ENCODE results near the gene ACAP1. TPM values are rescaled to one million over a fixed set of nuclear protein-coding genes. Genes with fewer than 3 reads are reported as not detected.
A peak's percentile ranks its signal among the peaks of the same experiment; 100 is the strongest.

ACAP1 gene
- polyA plus RNA-seq, 1 donor, result 13.6 TPM

GRCh38 chr17:7389924-7390910 is 53.9 kb downstream of the ACAP1 start:
- DNase-seq, result no peak

GRCh38 chr17:7391307-7391706 is 55.0 kb downstream of the ACAP1 start:
- DNase-seq, result no peak

- DNase-seq, result no peak
These were observed 56.6 kb downstream of the ACAP1 start for GRCh38 chr17:7392696-7393612.

GRCh38 chr17:7393613-7394451 is 57.5 kb downstream of the ACAP1 start:
- no peak for DNase-seq

DNA sequence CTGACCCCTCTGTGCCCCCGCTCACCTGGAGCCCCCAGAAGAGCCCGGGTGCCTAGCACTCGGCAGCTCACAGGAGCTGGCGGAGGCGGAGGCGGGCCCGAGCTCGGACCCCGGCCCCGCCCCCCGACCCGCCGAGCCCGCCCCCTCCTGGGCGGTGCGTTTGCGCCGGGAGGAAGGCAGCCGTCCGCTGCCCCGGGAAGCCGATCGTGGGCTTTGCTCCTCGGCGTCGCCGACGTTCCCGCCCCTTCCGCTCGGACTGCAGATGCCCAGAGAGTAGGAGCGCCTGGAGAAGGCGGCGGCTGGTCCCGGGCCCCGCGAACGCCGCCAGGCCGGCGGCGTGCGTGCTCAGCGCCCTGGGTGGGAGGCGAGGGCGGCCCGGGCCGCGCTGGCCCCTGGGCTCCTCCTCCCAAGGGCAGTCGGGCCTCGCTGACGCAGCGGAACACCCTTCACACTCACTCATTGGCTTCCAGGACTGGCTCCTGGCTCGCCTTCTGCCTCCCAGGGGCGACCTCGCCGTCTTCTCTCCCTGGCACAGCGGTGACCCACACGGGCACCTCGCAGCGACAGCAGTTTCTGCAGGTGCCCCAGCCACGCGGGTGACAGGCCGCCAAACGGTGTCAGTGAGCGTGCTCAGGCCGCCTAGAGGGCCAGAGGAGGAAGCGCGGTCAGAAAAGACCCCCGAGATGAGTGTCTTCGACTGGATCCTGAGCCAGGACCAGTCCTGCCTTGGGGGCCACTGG is 58.3 kb downstream of the ACAP1 start, which contains the start of gene PLSCR3:
PLSCR3 (minus strand) TSS at position 74 of the 740 bp plus-strand sequence. CDS start 415 bp downstream, outside the sequence.
- DNase-seq, result peak; percentile 86

DNA sequence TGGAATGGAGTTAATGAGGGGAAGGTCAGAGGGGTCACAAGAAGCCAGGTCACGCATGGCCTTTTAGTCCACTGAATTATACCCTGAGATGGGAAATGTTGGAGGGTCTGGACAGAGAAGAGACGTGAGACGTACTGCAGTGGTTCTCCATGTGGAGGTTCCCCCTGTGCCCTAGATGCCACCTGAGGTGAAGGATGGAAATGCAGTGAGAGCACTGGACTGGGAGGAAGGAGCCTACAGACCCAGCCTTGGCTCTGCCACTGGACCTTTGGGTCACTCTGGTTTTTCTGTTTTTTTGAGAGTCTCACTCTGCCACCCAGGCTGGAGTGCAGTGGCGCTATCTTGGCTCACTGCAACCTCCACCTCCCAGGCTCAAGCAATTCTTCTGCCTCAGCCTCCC is 59.8 kb downstream of the ACAP1 start:
- no peak for DNase-seq

DNA sequence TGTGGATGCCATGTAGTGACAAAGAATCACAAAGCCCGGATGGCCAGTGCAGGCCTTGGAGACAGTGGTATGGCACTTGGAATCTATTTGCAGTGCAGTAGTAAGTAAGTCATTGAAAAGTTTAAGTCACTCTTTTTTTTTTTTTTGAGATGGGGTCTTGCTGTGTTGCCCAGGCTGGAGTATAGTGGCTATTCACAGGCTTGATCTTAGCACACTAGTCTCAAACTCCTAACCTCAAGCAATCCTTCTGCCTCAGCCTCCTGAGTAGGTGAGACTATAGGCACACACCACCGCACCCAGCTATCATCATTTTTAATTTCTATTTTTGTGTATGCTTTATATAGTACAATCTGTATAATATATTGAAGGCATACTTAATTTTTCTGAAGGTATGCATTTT is 62.3 kb downstream of the ACAP1 start:
- DNase-seq, result no peak

Other genes with a start within 250 kb of the ACAP1 start
- gene ASGR2, start 221.7 kb upstream of the ACAP1 start, polyA plus RNA-seq (ENCODE audit: insufficient read length), result 0.36 TPM
- 1.8 TPM for gene ASGR1, start 157.2 kb upstream of the ACAP1 start, polyA plus RNA-seq (ENCODE audit: insufficient read length)
- 18.6 TPM for gene DLG4, start 116.7 kb upstream of the ACAP1 start, polyA plus RNA-seq (ENCODE audit: insufficient read length)
- gene ACADVL, start 116.6 kb upstream of the ACAP1 start, polyA plus RNA-seq (ENCODE audit: insufficient read length), result 260 TPM
- 40.6 TPM for gene DVL2, start 102.0 kb upstream of the ACAP1 start, polyA plus RNA-seq (ENCODE audit: insufficient read length)
- gene PHF23, start 97.1 kb upstream of the ACAP1 start, polyA plus RNA-seq (ENCODE audit: insufficient read length), result 34.4 TPM
- gene GABARAP, start 94.1 kb upstream of the ACAP1 start, polyA plus RNA-seq (ENCODE audit: insufficient read length), result 269 TPM
- 184 TPM for gene CTDNEP1, start 84.8 kb upstream of the ACAP1 start, polyA plus RNA-seq (ENCODE audit: insufficient read length)
- gene ELP5, start 84.3 kb upstream of the ACAP1 start, polyA plus RNA-seq (ENCODE audit: insufficient read length), result 46.1 TPM
- gene CLDN7, start 74.1 kb upstream of the ACAP1 start, polyA plus RNA-seq (ENCODE audit: insufficient read length), result 1.6 TPM
- gene SLC2A4, start 54.8 kb upstream of the ACAP1 start, polyA plus RNA-seq (ENCODE audit: insufficient read length), result 42.0 TPM
- gene YBX2, start 41.9 kb upstream of the ACAP1 start, polyA plus RNA-seq (ENCODE audit: insufficient read length), result 3.6 TPM
- 295 TPM for gene EIF5A, start 28.9 kb upstream of the ACAP1 start, polyA plus RNA-seq (ENCODE audit: insufficient read length)
- 68.4 TPM for gene GPS2, start 21.2 kb upstream of the ACAP1 start, polyA plus RNA-seq (ENCODE audit: insufficient read length)
- 23.9 TPM for gene NEURL4, start 7.2 kb upstream of the ACAP1 start, polyA plus RNA-seq (ENCODE audit: insufficient read length)
- 8.9 TPM for gene KCTD11, start 15.6 kb downstream of the ACAP1 start, polyA plus RNA-seq (ENCODE audit: insufficient read length)
- gene TMEM95, start 18.6 kb downstream of the ACAP1 start, polyA plus RNA-seq (ENCODE audit: insufficient read length), result not detected
- gene TNK1, start 44.6 kb downstream of the ACAP1 start, polyA plus RNA-seq (ENCODE audit: insufficient read length), result 0.66 TPM
- 31.1 TPM for gene PLSCR3, start 58.0 kb downstream of the ACAP1 start, polyA plus RNA-seq (ENCODE audit: insufficient read length)
- gene TMEM256, start 67.6 kb downstream of the ACAP1 start, polyA plus RNA-seq (ENCODE audit: insufficient read length), result 52.9 TPM
- 31.4 TPM for gene NLGN2, start 71.3 kb downstream of the ACAP1 start, polyA plus RNA-seq (ENCODE audit: insufficient read length)
- gene SPEM1, start 83.8 kb downstream of the ACAP1 start, polyA plus RNA-seq (ENCODE audit: insufficient read length), result not detected
- not detected for gene SPEM2, start 89.1 kb downstream of the ACAP1 start, polyA plus RNA-seq (ENCODE audit: insufficient read length)
- gene SPEM3, start 92.3 kb downstream of the ACAP1 start, polyA plus RNA-seq (ENCODE audit: insufficient read length), result not detected
- gene TMEM102, start 98.9 kb downstream of the ACAP1 start, polyA plus RNA-seq (ENCODE audit: insufficient read length), result 1.5 TPM
- gene FGF11, start 103.0 kb downstream of the ACAP1 start, polyA plus RNA-seq (ENCODE audit: insufficient read length), result 2.6 TPM
- gene CHRNB1, start 108.5 kb downstream of the ACAP1 start, polyA plus RNA-seq (ENCODE audit: insufficient read length), result 86.6 TPM
- gene ZBTB4, start 143.1 kb downstream of the ACAP1 start, polyA plus RNA-seq (ENCODE audit: insufficient read length), result 27.5 TPM
- gene SLC35G6, start 144.9 kb downstream of the ACAP1 start, polyA plus RNA-seq (ENCODE audit: insufficient read length), result 0.13 TPM
- 70.0 TPM for gene POLR2A, start 147.8 kb downstream of the ACAP1 start, polyA plus RNA-seq (ENCODE audit: insufficient read length)
- gene TNFSF12, start 212.5 kb downstream of the ACAP1 start, polyA plus RNA-seq (ENCODE audit: insufficient read length), result 32.4 TPM
- 4.0 TPM for gene TNFSF13, start 222.2 kb downstream of the ACAP1 start, polyA plus RNA-seq (ENCODE audit: insufficient read length)
- 34.1 TPM for gene SENP3, start 225.4 kb downstream of the ACAP1 start, polyA plus RNA-seq (ENCODE audit: insufficient read length)
- gene CD68, start 243.1 kb downstream of the ACAP1 start, polyA plus RNA-seq (ENCODE audit: insufficient read length), result 55.2 TPM
- gene MPDU1, start 247.3 kb downstream of the ACAP1 start, polyA plus RNA-seq (ENCODE audit: insufficient read length), result 38.6 TPM